ENCODE measurements around the gene TRAF3IP3.

The TRAF3IP3 gene

GRCh38 chr1:209819058-209819457 lies 63.2 kb downstream of the TRAF3IP3 start:
- Histone ChIP-seq H3K27me3 (ENCODE audit: insufficient read depth, insufficient read length) (no peaks in the 10 kb centered on the region), H3K9me3 (ENCODE audit: insufficient read depth, low read length) (no peaks in the 10 kb centered on the region), H3K36me3 (ENCODE audit: insufficient read depth, insufficient read length, low read length) (no peaks in the 10 kb centered on the region), H3K4me1 (ENCODE audit: insufficient read depth, insufficient read length) (peaks cover 3% of the 10 kb centered on the region), H3K9ac (ENCODE audit: insufficient read length, low read depth) (no peak overlapping the region), H3K4me3 (ENCODE audit: insufficient read length, low read depth) (no peak overlapping the region)
- TF ChIP-seq SUZ12 (IDR thresholded peaks at IDR 0.05; ENCODE audit: extremely low read depth, insufficient read depth, insufficient read length): no peak
- no peak for TF ChIP-seq ZNF274 (IDR thresholded peaks at IDR 0.05; ENCODE audit: low read depth, low read length)
- TF ChIP-seq YY1 (IDR thresholded peaks at IDR 0.05; ENCODE audit: insufficient read depth, insufficient read length): no peak
- DNase-seq (ENCODE audit: low read depth, low spot score): no peak

GRCh38 chr1:209820986-209821385 lies 65.1 kb downstream of the TRAF3IP3 start:
- no peak for DNase-seq (ENCODE audit: low read depth, low spot score)
- H3K4me3 ChIP-seq (ENCODE audit: insufficient read length, low read depth): no peak overlapping the region
- H3K9me3 ChIP-seq (ENCODE audit: insufficient read depth, low read length): no peaks in the 10 kb centered on the region
- peaks cover under 1% of the 10 kb centered on the region for H3K4me1 ChIP-seq (ENCODE audit: insufficient read depth, insufficient read length)
- no peak for TF ChIP-seq ZNF274 (IDR thresholded peaks at IDR 0.05; ENCODE audit: low read depth, low read length)
- no peak for TF ChIP-seq SUZ12 (IDR thresholded peaks at IDR 0.05; ENCODE audit: extremely low read depth, insufficient read depth, insufficient read length)
- TF ChIP-seq YY1 (IDR thresholded peaks at IDR 0.05; ENCODE audit: insufficient read depth, insufficient read length): no peak
- H3K36me3 ChIP-seq (ENCODE audit: insufficient read depth, insufficient read length, low read length): no peaks in the 10 kb centered on the region
- no peaks in the 10 kb centered on the region for H3K27me3 ChIP-seq (ENCODE audit: insufficient read depth, insufficient read length)
- H3K9ac ChIP-seq (ENCODE audit: insufficient read length, low read depth): no peak overlapping the region

GRCh38 chr1:209822706-209823105 lies 66.9 kb downstream of the TRAF3IP3 start:
- H3K4me3 ChIP-seq (ENCODE audit: insufficient read length, low read depth): no peak overlapping the region
- TF ChIP-seq ZNF274 (IDR thresholded peaks at IDR 0.05; ENCODE audit: low read depth, low read length) (no peak), SUZ12 (IDR thresholded peaks at IDR 0.05; ENCODE audit: extremely low read depth, insufficient read depth, insufficient read length) (no peak), YY1 (IDR thresholded peaks at IDR 0.05; ENCODE audit: insufficient read depth, insufficient read length) (no peak)
- no peaks in the 10 kb centered on the region for H3K27me3 ChIP-seq (ENCODE audit: insufficient read depth, insufficient read length)
- DNase-seq (ENCODE audit: low read depth, low spot score): no peak
- no peak overlapping the region for H3K9ac ChIP-seq (ENCODE audit: insufficient read length, low read depth)
- no peaks in the 10 kb centered on the region for H3K4me1 ChIP-seq (ENCODE audit: insufficient read depth, insufficient read length)
- no peaks in the 10 kb centered on the region for H3K9me3 ChIP-seq (ENCODE audit: insufficient read depth, low read length)
- H3K36me3 ChIP-seq (ENCODE audit: insufficient read depth, insufficient read length, low read length): no peaks in the 10 kb centered on the region

- H3K9ac ChIP-seq (ENCODE audit: insufficient read length, low read depth): no peak overlapping the region
- no peaks in the 10 kb centered on the region for H3K9me3 ChIP-seq (ENCODE audit: insufficient read depth, low read length)
- DNase-seq (ENCODE audit: low read depth, low spot score): peak; percentile 52
- no peak overlapping the region for H3K4me3 ChIP-seq (ENCODE audit: insufficient read length, low read depth)
- no peak for TF ChIP-seq YY1 (IDR thresholded peaks at IDR 0.05; ENCODE audit: insufficient read depth, insufficient read length)
- TF ChIP-seq ZNF274 (IDR thresholded peaks at IDR 0.05; ENCODE audit: low read depth, low read length): no peak
- no peak for TF ChIP-seq SUZ12 (IDR thresholded peaks at IDR 0.05; ENCODE audit: extremely low read depth, insufficient read depth, insufficient read length)
- H3K27me3 ChIP-seq (ENCODE audit: insufficient read depth, insufficient read length): no peaks in the 10 kb centered on the region
- H3K36me3 ChIP-seq (ENCODE audit: insufficient read depth, insufficient read length, low read length): no peaks in the 10 kb centered on the region
- no peaks in the 10 kb centered on the region for H3K4me1 ChIP-seq (ENCODE audit: insufficient read depth, insufficient read length)
Observed at GRCh38 chr1:209823143-209824041, 67.5 kb downstream of the TRAF3IP3 start.

GRCh38 chr1:209825591-209826434 lies 70.0 kb downstream of the TRAF3IP3 start:
- Histone ChIP-seq H3K4me3 (ENCODE audit: insufficient read length, low read depth) (no peak overlapping the region), H3K27me3 (ENCODE audit: insufficient read depth, insufficient read length) (no peaks in the 10 kb centered on the region), H3K9me3 (ENCODE audit: insufficient read depth, low read length) (no peaks in the 10 kb centered on the region), H3K9ac (ENCODE audit: insufficient read length, low read depth) (no peak overlapping the region), H3K4me1 (ENCODE audit: insufficient read depth, insufficient read length) (no peaks in the 10 kb centered on the region), H3K36me3 (ENCODE audit: insufficient read depth, insufficient read length, low read length) (peaks cover 14% of the 10 kb centered on the region)
- TF ChIP-seq YY1 (IDR thresholded peaks at IDR 0.05; ENCODE audit: insufficient read depth, insufficient read length): no peak
- no peak for TF ChIP-seq SUZ12 (IDR thresholded peaks at IDR 0.05; ENCODE audit: extremely low read depth, insufficient read depth, insufficient read length)
- no peak for TF ChIP-seq ZNF274 (IDR thresholded peaks at IDR 0.05; ENCODE audit: low read depth, low read length)
- no peak for DNase-seq (ENCODE audit: low read depth, low spot score)

GRCh38 chr1:209827384-209828262 lies 71.8 kb downstream of the TRAF3IP3 start, which contains the start of gene UTP25:
UTP25 (plus strand) TSS chr1:209827972; CDS start chr1:209828064, 92 bp downstream.
- Histone ChIP-seq H3K9ac (ENCODE audit: insufficient read length, low read depth) (peak within 1 kb of the TSS; percentile 75), H3K27me3 (ENCODE audit: insufficient read depth, insufficient read length) (no peaks in the 10 kb centered on the region), H3K4me1 (ENCODE audit: insufficient read depth, insufficient read length) (no peaks in the 10 kb centered on the region), H3K36me3 (ENCODE audit: insufficient read depth, insufficient read length, low read length) (peaks cover 32% of the 10 kb centered on the region), H3K9me3 (ENCODE audit: insufficient read depth, low read length) (no peaks in the 10 kb centered on the region), H3K4me3 (ENCODE audit: insufficient read length, low read depth) (peak within 1 kb of the TSS; percentile 92)
- peak; percentile 98 for DNase-seq (ENCODE audit: low read depth, low spot score)
- no peak for TF ChIP-seq ZNF274 (IDR thresholded peaks at IDR 0.05; ENCODE audit: low read depth, low read length)
- TF ChIP-seq SUZ12 (IDR thresholded peaks at IDR 0.05; ENCODE audit: extremely low read depth, insufficient read depth, insufficient read length): no peak
- TF ChIP-seq YY1 (IDR thresholded peaks at IDR 0.05; ENCODE audit: insufficient read depth, insufficient read length): no peak
